D721Med (cell line): ENCODE data around the gene PAFAH1B2.

ENCODE experiments used
- DNase-seq: peaks from one replicate; pipeline ENCODE4 v3.0.0; 2011; ENCODE audit warnings: low spot score; ENCODE audit not compliant: insufficient read length
- FAIRE-seq: peaks from 2 replicates; lab custom pipeline; 2011; peaks lifted over from hg19 to GRCh38; lab: Jason Lieb, UNC
- TF ChIP-seq, protein P1 (sequence below): IDR thresholded peaks from 2 replicates; pipeline ENCODE4 v1.5.1; 2012; ENCODE audit warnings: mild to moderate bottlenecking, control low read depth; ENCODE audit not compliant: insufficient read depth; ENCODE audit errors: missing control alignments

Gene PAFAH1B2

DNA sequence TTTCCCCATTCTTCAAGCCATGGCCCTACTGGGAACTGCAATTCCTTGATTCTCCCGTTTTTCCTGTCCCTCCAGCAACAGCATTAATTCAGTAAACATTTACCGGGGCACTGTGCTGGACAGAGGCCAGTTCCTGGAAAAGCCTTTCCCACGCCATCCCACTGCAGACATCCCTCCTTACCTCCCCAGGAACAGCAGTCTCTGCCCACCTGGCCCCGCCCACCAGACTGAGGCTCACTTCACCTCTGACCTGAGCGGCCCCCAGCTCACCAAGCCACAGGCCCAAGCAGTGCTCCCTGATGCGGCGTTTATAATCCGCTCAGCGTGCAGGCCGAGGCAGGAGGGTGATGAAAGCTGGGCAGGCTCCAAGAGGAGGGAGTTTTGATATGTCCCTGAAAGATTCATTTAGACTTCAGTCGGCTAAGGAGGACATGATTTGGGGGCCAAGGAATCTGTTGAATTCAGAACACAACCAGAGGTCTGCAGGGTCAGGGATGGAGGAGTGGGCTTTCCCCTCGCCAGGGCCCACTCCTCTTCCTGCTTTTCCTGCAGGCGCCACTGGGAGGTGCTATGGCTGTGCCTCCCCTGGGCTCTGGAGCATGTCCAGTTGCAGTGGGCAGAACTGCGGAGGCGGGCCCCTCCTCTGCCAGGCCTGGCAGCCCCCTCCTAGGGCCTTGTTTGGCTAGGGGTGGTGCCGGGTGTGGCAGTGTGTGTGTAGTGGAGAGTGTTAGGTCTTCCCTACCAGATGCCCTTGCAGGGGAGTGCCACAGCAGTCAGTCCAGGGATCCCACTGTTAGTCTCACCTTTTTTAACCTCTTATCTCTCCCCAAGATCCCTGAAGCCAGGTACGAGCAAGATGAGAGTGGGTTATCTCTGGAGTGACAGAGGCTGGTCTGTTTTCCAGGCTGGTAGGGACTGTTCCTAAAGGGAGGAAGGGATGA lies 53.7 kb downstream of the PAFAH1B2 start:
- FAIRE-seq, result no peak
- no peak for DNase-seq
- TF ChIP-seq, protein P1, sequence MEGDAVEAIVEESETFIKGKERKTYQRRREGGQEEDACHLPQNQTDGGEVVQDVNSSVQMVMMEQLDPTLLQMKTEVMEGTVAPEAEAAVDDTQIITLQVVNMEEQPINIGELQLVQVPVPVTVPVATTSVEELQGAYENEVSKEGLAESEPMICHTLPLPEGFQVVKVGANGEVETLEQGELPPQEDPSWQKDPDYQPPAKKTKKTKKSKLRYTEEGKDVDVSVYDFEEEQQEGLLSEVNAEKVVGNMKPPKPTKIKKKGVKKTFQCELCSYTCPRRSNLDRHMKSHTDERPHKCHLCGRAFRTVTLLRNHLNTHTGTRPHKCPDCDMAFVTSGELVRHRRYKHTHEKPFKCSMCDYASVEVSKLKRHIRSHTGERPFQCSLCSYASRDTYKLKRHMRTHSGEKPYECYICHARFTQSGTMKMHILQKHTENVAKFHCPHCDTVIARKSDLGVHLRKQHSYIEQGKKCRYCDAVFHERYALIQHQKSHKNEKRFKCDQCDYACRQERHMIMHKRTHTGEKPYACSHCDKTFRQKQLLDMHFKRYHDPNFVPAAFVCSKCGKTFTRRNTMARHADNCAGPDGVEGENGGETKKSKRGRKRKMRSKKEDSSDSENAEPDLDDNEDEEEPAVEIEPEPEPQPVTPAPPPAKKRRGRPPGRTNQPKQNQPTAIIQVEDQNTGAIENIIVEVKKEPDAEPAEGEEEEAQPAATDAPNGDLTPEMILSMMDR, result peak; percentile 38

DNA sequence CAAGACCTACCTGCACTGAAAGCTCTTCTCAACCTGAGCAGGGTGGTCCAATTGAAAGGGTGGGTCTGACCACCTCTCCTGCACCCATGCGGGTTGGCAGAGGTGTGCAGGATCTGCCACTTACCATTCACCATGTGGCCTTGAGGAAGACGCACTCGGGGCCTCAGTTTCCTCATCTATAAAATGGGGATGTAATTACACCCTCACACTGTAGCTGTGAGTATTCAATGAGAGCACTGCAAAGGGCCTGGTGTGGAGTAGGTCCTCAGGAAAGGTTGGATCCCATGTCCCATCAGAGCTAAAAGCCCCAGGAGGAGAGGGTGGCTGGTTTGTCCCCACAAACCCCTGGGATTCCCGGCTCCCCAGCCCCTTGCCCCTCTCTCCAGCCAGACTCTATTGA lies 54.5 kb downstream of the PAFAH1B2 start:
- TF ChIP-seq, protein P1, result no peak
- DNase-seq, result no peak
- no peak for FAIRE-seq

DNA sequence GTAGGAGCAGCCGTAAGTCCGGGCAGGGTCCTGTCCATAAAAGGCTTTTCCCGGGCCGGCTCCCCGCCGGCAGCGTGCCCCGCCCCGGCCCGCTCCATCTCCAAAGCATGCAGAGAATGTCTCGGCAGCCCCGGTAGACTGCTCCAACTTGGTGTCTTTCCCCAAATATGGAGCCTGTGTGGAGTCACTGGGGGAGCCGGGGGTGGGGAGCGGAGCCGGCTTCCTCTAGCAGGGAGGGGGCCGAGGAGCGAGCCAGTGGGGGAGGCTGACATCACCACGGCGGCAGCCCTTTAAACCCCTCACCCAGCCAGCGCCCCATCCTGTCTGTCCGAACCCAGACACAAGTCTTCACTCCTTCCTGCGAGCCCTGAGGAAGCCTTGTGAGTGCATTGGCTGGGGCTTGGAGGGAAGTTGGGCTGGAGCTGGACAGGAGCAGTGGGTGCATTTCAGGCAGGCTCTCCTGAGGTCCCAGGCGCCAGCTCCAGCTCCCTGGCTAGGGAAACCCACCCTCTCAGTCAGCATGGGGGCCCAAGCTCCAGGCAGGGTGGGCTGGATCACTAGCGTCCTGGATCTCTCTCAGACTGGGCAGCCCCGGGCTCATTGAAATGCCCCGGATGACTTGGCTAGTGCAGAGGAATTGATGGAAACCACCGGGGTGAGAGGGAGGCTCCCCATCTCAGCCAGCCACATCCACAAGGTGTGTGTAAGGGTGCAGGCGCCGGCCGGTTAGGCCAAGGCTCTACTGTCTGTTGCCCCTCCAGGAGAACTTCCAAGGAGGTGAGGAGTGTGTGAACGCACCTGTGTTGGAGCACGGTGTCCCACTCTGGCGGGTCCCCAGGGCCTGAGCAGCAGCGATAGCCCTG lies 55.2 kb downstream of the PAFAH1B2 start, which contains the start of gene TAGLN:
TAGLN (plus strand) TSS at position 318 of the 863 bp plus-strand sequence. CDS start 3,644 bp downstream, outside the sequence.
- TF ChIP-seq, protein P1, result no peak
- FAIRE-seq, result no peak

DNA sequence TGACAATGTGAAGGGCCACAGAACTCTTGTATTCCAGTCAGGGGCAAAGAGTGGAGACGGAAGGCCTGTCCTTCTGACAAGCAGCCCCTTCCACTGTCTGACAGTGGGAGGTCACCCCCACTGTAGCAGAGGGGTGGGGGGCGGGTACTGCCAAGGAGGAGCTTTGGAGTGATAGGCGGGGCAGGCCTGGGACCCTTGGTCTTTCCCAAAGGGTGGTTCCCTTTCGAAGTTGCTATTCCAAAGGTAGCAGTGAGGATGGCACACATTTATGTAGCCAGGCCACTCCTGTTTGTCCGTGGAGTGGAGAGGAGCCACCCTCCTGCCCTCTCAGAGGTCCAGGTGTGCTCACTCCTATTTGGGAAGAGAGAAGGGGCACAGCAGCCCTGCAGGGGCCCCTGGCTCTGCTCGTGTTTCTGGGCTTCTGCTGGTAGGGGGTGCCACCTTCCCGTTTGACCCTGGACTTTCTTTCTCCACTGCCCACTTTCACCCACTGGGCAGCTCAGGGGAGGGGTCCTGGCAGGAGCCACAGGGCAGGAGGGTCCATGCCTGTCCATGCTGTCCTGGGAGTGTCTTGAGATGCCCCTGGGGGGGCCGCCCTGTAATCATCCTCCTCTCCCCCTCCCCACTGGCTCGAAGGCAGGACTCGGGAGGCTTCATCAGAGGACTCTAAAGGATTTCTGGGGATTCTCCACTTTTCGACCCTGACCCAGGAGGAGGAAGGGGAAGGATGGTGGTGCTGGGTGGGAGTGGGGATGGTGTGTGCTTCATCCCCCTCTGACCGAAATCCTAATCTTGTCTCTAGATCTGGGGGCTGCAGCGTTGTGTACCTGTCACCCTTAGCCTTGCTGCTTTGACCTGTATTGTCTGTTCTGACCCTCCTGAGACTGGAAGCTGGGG lies 56.1 kb downstream of the PAFAH1B2 start:
- TF ChIP-seq, protein P1, result no peak
- FAIRE-seq (no peak), DNase-seq (no peak)

More for the DNA sequence above, 55.2 kb downstream of the PAFAH1B2 start, which contains the start of gene TAGLN:
- no peak for DNase-seq

DNA sequence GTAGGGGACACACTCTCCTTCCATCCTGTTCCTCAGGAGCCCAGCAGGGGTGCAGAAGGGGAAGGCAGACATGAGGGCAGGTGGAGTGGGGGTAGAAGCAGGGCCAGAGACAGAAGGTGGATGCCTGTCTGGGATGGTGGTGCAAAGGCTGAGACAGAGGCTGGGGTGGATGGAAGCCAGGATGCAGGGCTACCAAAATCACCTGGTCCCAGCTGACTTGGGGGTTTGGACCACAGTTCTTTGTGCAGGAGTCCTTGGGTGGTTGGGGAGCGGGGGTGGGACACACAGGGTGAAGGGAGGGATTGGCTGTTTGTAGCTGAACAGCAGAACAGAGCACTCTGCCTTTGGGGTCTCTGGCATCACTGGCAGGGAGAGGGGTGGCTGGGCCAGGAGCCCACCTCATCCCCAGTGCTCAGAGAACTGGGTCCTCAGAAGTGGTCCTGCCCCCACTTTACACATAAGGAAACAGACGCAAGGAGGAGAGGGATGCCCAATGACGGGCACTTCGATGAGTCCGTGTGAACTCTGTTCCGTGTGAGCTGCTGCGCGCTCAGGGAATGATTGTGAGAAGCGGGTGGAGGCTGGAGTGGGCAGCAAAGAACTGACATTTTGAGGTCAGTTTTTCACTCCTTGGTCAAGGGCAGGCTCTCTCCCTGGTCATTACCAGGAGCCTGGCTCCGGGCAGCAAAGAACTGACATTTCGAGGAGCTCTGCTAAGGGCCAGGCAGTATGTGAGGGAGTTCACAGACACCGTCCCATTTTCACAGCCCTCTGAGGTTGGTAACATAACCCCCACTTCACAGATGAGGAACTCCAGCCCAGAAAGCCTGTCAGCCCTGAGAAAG lies 56.9 kb downstream of the PAFAH1B2 start:
- DNase-seq (no peak), FAIRE-seq (no peak)
- TF ChIP-seq, protein P1, result no peak
